Measurements from ENCODE around the gene MYO3B. TPM values are rescaled to one million over a fixed set of nuclear protein-coding genes. Genes with fewer than 3 reads are reported as not detected.

MYO3B gene
- total RNA-seq, 1 experiment from 2014 or later: 0.09 TPM

- H3K27ac Mint-ChIP-seq (ENCODE audit: unreplicated experiment): no peak overlapping the region
- POLR2A ChIA-PET: no interaction called here
- no TSS peak for BruUV-seq (replicated peaks)
Measured at GRCh38 chr2:170359466-170359865, 181.5 kb downstream of the MYO3B start.

DNA sequence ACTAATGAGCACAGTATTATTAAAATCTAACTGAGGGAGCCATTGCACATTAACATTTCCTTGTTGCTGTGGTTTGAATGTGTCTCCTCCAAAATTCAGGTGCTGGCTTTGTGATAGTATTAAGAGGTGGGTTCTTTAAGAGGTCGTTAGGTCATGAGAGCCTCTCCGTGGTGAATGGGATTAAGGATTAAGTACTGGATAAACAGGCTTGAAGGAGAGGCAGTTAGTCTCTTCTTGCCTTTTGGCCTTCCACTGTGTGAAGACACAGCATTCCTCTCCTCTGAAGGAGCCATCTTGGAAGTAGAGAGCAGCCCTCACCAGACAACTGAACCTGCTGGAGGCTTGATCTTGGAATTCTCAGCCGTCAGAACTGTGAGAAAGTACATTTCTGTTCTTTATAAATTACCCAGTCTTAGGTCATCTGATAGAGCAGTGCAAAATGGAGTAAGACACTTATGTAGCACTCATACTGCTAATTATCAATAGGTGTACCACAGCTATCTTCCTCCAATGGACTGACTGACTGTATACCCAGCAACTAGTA is 182.7 kb downstream of the MYO3B start:
- H3K27ac Mint-ChIP-seq (ENCODE audit: unreplicated experiment): no peak overlapping the region
- DNase-seq: no peak
- H3K4me3 Mint-ChIP-seq (ENCODE audit: unreplicated experiment): no peak overlapping the region
- H3K27me3 Mint-ChIP-seq (ENCODE audit: insufficient read depth, unreplicated experiment): no peaks in the 10 kb centered on the region
- intact Hi-C loops (cut with micrococcal nuclease; ENCODE audit: unreplicated experiment): loop anchor here (1.0 kb wide), 4 partner anchors 36 to 513 kb away; no protein-coding TSS in a partner anchor
- H3K36me3 Mint-ChIP-seq (ENCODE audit: insufficient read depth, unreplicated experiment): no peaks in the 10 kb centered on the region
- no peak for TF ChIP-seq CTCF (IDR thresholded peaks at IDR 0.05; ENCODE audit: insufficient read depth in 1 of 2, low read depth in 1 of 2, low read length in 1 of 2, severe bottlenecking in 1 of 2, unreplicated experiment in 1 of 2)
- Histone ChIP-seq H3K36me3 (ENCODE audit: control insufficient read depth, insufficient read depth, low read length) (no peaks in the 10 kb centered on the region), H3K27me3 (replicated peaks; ENCODE audit: control insufficient read depth, insufficient read depth, low read length) (no peaks in the 10 kb centered on the region), H3K9me3 (no peaks in the 10 kb centered on the region), H3K4me1 (no peaks in the 10 kb centered on the region), H3K4me3 (ENCODE audit: low read depth, low read length) (no peak overlapping the region)
- ChIA-PET POLR2A (no interaction called here), CTCF (interaction anchor here (0.5 to 4.1 kb wide), 17 partner anchors 10 to 908 kb away, joined by 3 to 28 read pairs (median 5); partner anchors contain the start of genes ERICH2 and GAD1)
- no peaks in the 10 kb centered on the region for H3K9me3 Mint-ChIP-seq (ENCODE audit: unreplicated experiment)
- H3K4me1 Mint-ChIP-seq (ENCODE audit: low read depth, unreplicated experiment): peaks cover 10% of the 10 kb centered on the region
- no TSS peak for BruUV-seq (replicated peaks)

More at GRCh38 chr2:170359466-170359865, 181.5 kb downstream of the MYO3B start:
- no peaks in the 10 kb centered on the region for H3K4me1 ChIP-seq
- no peak overlapping the region for H3K4me3 Mint-ChIP-seq (ENCODE audit: unreplicated experiment)
- CTCF ChIA-PET: interaction anchor here (1.5 kb wide), 1 partner anchor 126 kb away, joined by 9 read pairs; no protein-coding TSS in a partner anchor
- H3K4me3 ChIP-seq (ENCODE audit: low read depth, low read length): no peak overlapping the region
- DNase-seq: no peak
- H3K4me1 Mint-ChIP-seq (ENCODE audit: low read depth, unreplicated experiment): peaks cover 10% of the 10 kb centered on the region
- intact Hi-C loops (cut with micrococcal nuclease; ENCODE audit: unreplicated experiment): no loop called here
- no peaks in the 10 kb centered on the region for H3K36me3 ChIP-seq (ENCODE audit: control insufficient read depth, insufficient read depth, low read length)
- no peaks in the 10 kb centered on the region for H3K9me3 ChIP-seq
- no peaks in the 10 kb centered on the region for H3K36me3 Mint-ChIP-seq (ENCODE audit: insufficient read depth, unreplicated experiment)
- H3K27me3 Mint-ChIP-seq (ENCODE audit: insufficient read depth, unreplicated experiment): no peaks in the 10 kb centered on the region
- TF ChIP-seq CTCF (IDR thresholded peaks at IDR 0.05; ENCODE audit: insufficient read depth in 1 of 2, low read depth in 1 of 2, low read length in 1 of 2, severe bottlenecking in 1 of 2, unreplicated experiment in 1 of 2): no peak
- H3K9me3 Mint-ChIP-seq (ENCODE audit: unreplicated experiment): no peaks in the 10 kb centered on the region
- H3K27me3 ChIP-seq (replicated peaks; ENCODE audit: control insufficient read depth, insufficient read depth, low read length): no peaks in the 10 kb centered on the region; the same call in 1 of the 2 replicates

GRCh38 chr2:170361090-170361936 is 183.4 kb downstream of the MYO3B start:
- TF ChIP-seq CTCF (IDR thresholded peaks at IDR 0.05; ENCODE audit: insufficient read depth in 1 of 2, low read depth in 1 of 2, low read length in 1 of 2, severe bottlenecking in 1 of 2, unreplicated experiment in 1 of 2): peak; percentile 81 to 87
- Mint-ChIP-seq H3K36me3 (ENCODE audit: insufficient read depth, unreplicated experiment) (no peaks in the 10 kb centered on the region), H3K27ac (ENCODE audit: unreplicated experiment) (no peak overlapping the region), H3K9me3 (ENCODE audit: unreplicated experiment) (no peaks in the 10 kb centered on the region), H3K27me3 (ENCODE audit: insufficient read depth, unreplicated experiment) (no peaks in the 10 kb centered on the region), H3K4me1 (ENCODE audit: low read depth, unreplicated experiment) (peaks cover 10% of the 10 kb centered on the region), H3K4me3 (ENCODE audit: unreplicated experiment) (no peak overlapping the region)
- H3K4me1 ChIP-seq: no peaks in the 10 kb centered on the region
- CTCF ChIA-PET: interaction anchor here (0.5 to 4.1 kb wide), 18 partner anchors 9 to 909 kb away, joined by 3 to 28 read pairs (median 5); partner anchors contain the start of genes ERICH2 and GAD1
- DNase-seq: peak; percentile 58 to 70
- intact Hi-C loops (cut with micrococcal nuclease; ENCODE audit: unreplicated experiment): loop anchor here (1.0 kb wide), 4 partner anchors 37 to 512 kb away; no protein-coding TSS in a partner anchor
- POLR2A ChIA-PET: no interaction called here
- BruUV-seq (replicated peaks): no TSS peak
- H3K9me3 ChIP-seq: no peaks in the 10 kb centered on the region
- no peak overlapping the region for H3K4me3 ChIP-seq (ENCODE audit: low read depth, low read length)
- H3K27me3 ChIP-seq (replicated peaks; ENCODE audit: control insufficient read depth, insufficient read depth, low read length): no peaks in the 10 kb centered on the region
- H3K36me3 ChIP-seq (ENCODE audit: control insufficient read depth, insufficient read depth, low read length): no peaks in the 10 kb centered on the region

Data from Caco-2 (cell line).